Measurements from ENCODE around the gene SMG5.

GRCh38 chr1:156284112-156284511 is 1.5 kb upstream of the SMG5 start, which contains the start of gene TMEM79:
- TF ChIP-seq CTCF (IDR thresholded peaks at IDR 0.05) (no peak), EZH2phosphoT487 (IDR thresholded peaks at IDR 0.05) (no peak), EZH2 (IDR thresholded peaks at IDR 0.05) (no peak)

Data from neural progenitor cell (in vitro differentiated cells).